Hepatocyte (in vitro differentiated cells): Measurements from ENCODE around the gene CCDC154.

ENCODE experiments used
- EZH2 ChIP-seq: fragments of 200-600 bp; sonication (generic); IDR thresholded peaks from 2 replicates; pipeline ENCODE4 v1.6.1; 2016; ENCODE audit warnings: antibody characterized with exemption, mild to moderate bottlenecking, borderline replicate concordance
- TF ChIP-seq, protein P1 (sequence below): fragments of 200-600 bp; sonication (generic); IDR thresholded peaks from 2 replicates; pipeline ENCODE4 v1.5.1; 2016; ENCODE audit warnings: antibody characterized with exemption, mild to moderate bottlenecking; ENCODE audit not compliant: poor library complexity

DNA sequence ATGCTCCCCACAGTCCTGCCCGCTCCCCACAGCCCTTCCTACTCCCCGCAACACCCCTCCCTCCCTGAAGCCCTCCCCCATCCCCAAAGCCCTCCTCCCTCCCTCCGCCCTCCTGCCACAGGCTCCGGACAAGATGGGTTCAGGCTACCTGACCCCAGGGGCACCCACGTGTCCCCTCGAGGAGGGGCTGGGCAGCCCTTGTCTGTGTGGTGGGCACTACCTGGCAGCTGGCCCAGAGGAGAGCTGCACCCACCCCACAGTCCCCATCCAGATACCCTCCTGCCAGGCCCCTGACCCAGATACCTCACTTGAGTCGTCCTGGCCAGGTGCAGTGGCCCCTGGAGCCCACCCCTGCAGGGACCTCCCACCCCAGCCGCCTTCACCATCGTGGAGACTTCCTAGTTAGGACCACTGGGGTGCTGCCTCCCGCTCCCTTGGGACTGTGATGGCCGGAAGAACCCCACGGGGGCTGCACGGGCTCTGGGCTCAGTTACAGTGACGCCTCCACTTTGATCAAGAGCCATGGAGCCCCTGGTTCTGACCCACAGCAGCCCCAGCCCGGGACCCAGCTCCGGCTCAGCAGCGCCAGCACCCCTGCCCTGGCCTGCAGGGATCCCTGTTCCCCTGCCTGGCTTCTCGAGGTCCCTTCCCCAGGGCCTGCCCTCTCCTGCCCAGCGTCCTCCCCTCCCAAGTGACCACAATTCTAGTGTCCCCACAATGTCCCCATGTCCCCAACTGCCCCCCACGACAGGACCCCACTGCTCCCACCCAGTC lies 12.7 kb downstream of the CCDC154 start:
- TF ChIP-seq, protein P1, sequence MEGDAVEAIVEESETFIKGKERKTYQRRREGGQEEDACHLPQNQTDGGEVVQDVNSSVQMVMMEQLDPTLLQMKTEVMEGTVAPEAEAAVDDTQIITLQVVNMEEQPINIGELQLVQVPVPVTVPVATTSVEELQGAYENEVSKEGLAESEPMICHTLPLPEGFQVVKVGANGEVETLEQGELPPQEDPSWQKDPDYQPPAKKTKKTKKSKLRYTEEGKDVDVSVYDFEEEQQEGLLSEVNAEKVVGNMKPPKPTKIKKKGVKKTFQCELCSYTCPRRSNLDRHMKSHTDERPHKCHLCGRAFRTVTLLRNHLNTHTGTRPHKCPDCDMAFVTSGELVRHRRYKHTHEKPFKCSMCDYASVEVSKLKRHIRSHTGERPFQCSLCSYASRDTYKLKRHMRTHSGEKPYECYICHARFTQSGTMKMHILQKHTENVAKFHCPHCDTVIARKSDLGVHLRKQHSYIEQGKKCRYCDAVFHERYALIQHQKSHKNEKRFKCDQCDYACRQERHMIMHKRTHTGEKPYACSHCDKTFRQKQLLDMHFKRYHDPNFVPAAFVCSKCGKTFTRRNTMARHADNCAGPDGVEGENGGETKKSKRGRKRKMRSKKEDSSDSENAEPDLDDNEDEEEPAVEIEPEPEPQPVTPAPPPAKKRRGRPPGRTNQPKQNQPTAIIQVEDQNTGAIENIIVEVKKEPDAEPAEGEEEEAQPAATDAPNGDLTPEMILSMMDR, result no peak
- TF ChIP-seq EZH2, result no peak
